GM21825 (cell line): ENCODE results near the gene RBP3.
"Not testable (repeated sequence)": the region's sequence is repeated elsewhere in the genome, so short reads cannot be mapped to it uniquely, and the experiment has no call there.

ENCODE experiments used
- ATAC-seq: cut with Tn5 transposase; IDR thresholded peaks from one replicate; pipeline ENCODE4 v1.9.1; 2021; ENCODE audit warnings: mild to moderate bottlenecking, moderate library complexity; ENCODE audit not compliant: unreplicated experiment

The RBP3 gene

GRCh38 chr10:47370878-47371277, 22.7 kb downstream of the RBP3 start:
- ATAC-seq = no peak

- no peak for ATAC-seq
These were observed 23.7 kb downstream of the RBP3 start for GRCh38 chr10:47371629-47372485.

GRCh38 chr10:47372726-47373125, 24.6 kb downstream of the RBP3 start:
- no peak for ATAC-seq

GRCh38 chr10:47374611-47375536, 26.7 kb downstream of the RBP3 start:
- ATAC-seq = no peak

GRCh38 chr10:47376522-47377220, 28.5 kb downstream of the RBP3 start:
- no peak for ATAC-seq

- ATAC-seq = no peak
These were observed 30.0 kb downstream of the RBP3 start for GRCh38 chr10:47378183-47378510.

- no peak for ATAC-seq
These were observed 30.7 kb downstream of the RBP3 start for GRCh38 chr10:47378606-47379444.

- no peak for ATAC-seq
These were observed 31.3 kb downstream of the RBP3 start for GRCh38 chr10:47379445-47379785.

- ATAC-seq = no peak
These were observed 31.7 kb downstream of the RBP3 start for GRCh38 chr10:47379901-47380300.

- no peak for ATAC-seq
These were observed 32.4 kb downstream of the RBP3 start for GRCh38 chr10:47380341-47381102.

- ATAC-seq = no peak
These were observed 32.9 kb downstream of the RBP3 start for GRCh38 chr10:47381103-47381395.

GRCh38 chr10:47381427-47382379, 33.5 kb downstream of the RBP3 start:
- no peak for ATAC-seq

- ATAC-seq = no peak
These were observed 35.3 kb downstream of the RBP3 start for GRCh38 chr10:47383261-47384147.

- ATAC-seq = peak; percentile 88
These were observed 36.2 kb downstream of the RBP3 start, which contains the start of gene ZNF488 for GRCh38 chr10:47384148-47384921. Gene ZNF488 (minus strand): TSS chr10:47384293. CDS start chr10:47368829, 15,464 bp downstream.

- ATAC-seq = not testable (repeated sequence)
These were observed 37.9 kb downstream of the RBP3 start for GRCh38 chr10:47386104-47386503.

- no peak for ATAC-seq
These were observed 40.7 kb downstream of the RBP3 start for GRCh38 chr10:47388879-47389278.

GRCh38 chr10:47389619-47390018, 41.5 kb downstream of the RBP3 start:
- ATAC-seq = no peak
